GM12801 (cell line): Measurements from ENCODE around the gene DPEP2.

Experiments used
- CTCF ChIP-seq: IDR thresholded peaks from one replicate; pipeline ENCODE4 v1.5.1; 2011; ENCODE audit warnings: control low read depth; ENCODE audit not compliant: insufficient read length; ENCODE audit errors: extremely low read depth

Gene DPEP2

DNA sequence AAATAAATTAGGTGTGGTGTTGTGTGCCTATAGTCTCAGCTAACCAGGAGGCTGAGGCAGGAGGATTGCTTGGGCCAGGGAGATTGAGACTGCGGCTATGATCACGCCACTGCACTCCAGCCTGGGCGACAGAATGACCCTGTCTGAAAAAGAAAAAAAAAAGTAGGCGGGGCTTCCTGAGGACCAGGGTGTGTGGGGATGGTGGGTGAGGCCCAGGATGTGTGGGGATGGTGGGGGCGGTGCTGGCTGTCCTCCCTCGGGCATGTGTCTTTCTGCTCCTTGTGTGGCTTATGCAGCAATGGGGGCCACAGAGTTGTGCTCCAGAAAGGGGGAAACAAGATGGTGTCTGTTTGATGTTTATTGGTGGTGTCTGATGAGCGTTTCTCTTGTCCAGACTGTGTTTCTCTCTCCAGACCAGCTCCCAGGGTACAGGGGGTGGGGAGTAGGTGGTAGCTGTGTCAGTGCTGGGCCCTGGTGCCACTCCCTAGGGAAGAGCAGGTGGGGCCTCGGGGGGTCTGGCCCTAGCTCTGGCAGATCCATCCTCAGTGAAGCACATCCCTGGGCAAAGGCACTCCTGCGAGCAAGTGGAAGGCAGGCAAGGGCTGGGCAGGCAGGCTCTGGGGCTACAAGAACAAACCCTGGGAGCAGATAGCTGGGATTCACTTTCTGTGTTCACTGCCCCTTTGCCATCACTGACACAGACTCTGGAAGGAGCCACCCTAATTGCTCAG is 57.6 kb downstream of the DPEP2 start:
- no peak for TF ChIP-seq CTCF

- TF ChIP-seq CTCF: no peak
Observed at GRCh38 chr16:67940446-67941089, 58.7 kb downstream of the DPEP2 start.

DNA sequence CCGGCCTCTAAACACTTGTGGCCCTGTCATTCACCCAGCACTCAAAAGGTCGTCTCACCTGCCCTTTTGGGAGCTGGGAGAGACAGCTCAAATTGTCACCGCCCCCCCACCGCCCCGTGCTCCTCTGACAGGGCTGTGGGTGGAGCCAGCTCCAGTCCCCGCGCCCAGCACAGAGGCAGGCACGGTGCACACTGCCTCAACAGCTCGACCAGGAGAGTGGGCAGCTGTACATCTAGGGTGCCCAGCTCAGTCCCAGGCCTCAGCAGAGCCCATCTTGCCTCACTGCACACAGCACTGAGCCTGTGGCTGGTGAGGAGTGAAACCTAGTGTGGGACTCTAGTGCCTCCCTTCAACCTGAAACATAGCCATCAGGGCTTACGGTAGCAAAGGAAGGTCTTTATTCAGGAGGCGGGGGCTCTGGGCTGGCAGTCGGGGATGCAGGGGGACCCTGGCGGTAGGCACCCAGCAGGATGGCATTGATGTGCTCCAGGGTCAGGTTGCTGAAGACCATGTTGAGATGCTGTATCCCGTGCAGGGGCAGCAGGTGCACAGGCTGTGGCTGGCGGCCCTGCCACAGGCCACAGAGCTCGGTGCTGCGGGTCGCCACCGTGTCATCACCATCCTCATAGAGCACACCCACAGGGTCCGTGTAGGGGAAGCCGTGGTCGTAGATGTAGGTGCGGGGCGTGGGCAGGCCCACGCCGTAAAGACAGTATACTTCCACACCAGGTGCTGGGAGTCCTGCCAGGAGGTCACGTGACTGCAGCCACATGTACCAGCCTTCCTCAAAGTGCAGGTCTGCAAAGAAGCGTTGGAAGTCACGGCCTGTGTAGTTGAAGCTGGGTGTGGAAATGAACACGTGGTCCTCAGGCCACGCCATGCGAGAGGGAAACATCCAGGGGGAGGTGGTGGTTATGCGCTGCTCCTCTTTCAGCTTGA is 59.5 kb downstream of the DPEP2 start:
- no peak for TF ChIP-seq CTCF
